Progenitor cell of endocrine pancreas (in vitro differentiated cells): ENCODE measurements around the gene COPS8. TPM values are rescaled to one million over a fixed set of nuclear protein-coding genes. Genes with fewer than 3 reads are reported as not detected.
A peak's percentile ranks its signal among the peaks of the same experiment; 100 is the strongest.

Source experiments
- DNase-seq: peaks from one replicate; pipeline ENCODE4 v3.0.0; 2021; ENCODE audit warnings: low spot score; ENCODE audit not compliant: unreplicated experiment
- H3K27ac Mint-ChIP-seq: 2 replicates; pipeline ENCODE4 v1.8.0; 2021; ENCODE audit warnings: mild to moderate bottlenecking, moderate library complexity, mixed read lengths
- H3K27me3 Mint-ChIP-seq: 2 replicates; pipeline ENCODE4 v1.8.0; 2021; ENCODE audit warnings: mixed read lengths
- H3K36me3 Mint-ChIP-seq: 2 replicates; pipeline ENCODE4 v1.8.0; 2022; ENCODE audit warnings: mixed read lengths; ENCODE audit not compliant: insufficient read depth
- H3K4me1 Mint-ChIP-seq: 2 replicates; pipeline ENCODE4 v1.8.0; 2021; ENCODE audit warnings: low read depth, mixed read lengths
- H3K4me3 Mint-ChIP-seq: 2 replicates; pipeline ENCODE4 v1.8.0; 2021; ENCODE audit warnings: low read depth, mild to moderate bottlenecking, moderate library complexity, mixed read lengths
- H3K9me3 Mint-ChIP-seq: 2 replicates; pipeline ENCODE4 v1.8.0; 2021; ENCODE audit warnings: low read depth, mixed read lengths
- CTCF ChIP-seq: fragments of 200-600 bp; sonication (generic); IDR thresholded peaks from one replicate; pipeline ENCODE4 v1.5.0; 2021; ENCODE audit warnings: antibody characterized with exemption, mild to moderate bottlenecking; ENCODE audit not compliant: unreplicated experiment
- total RNA-seq: library from RNA; stranded (reverse); gene quantifications from 2 replicates; pipeline ENCODE4 v1.2.1, GENCODE V29; 2021

COPS8 gene
- total RNA-seq, 1 donor from 2014 or later: 46.4 TPM

- Mint-ChIP-seq H3K4me3 (no peak overlapping the region), H3K9me3 (no peaks in the 10 kb centered on the region), H3K4me1 (peaks cover 10% of the 10 kb centered on the region), H3K27me3 (no peaks in the 10 kb centered on the region), H3K36me3 (no peaks in the 10 kb centered on the region), H3K27ac (no peak overlapping the region)
- TF ChIP-seq CTCF: no peak
- no peak for DNase-seq
Measured at GRCh38 chr2:237074211-237074993, 11.3 kb upstream of the COPS8 start.

GRCh38 chr2:237075749-237076599 is 9.7 kb upstream of the COPS8 start:
- Mint-ChIP-seq H3K36me3 (no peaks in the 10 kb centered on the region), H3K4me1 (peaks cover 10% of the 10 kb centered on the region), H3K27me3 (no peaks in the 10 kb centered on the region), H3K4me3 (no peak overlapping the region), H3K9me3 (no peaks in the 10 kb centered on the region), H3K27ac (no peak overlapping the region)
- no peak for DNase-seq
- TF ChIP-seq CTCF: no peak

- Mint-ChIP-seq H3K27ac (no peak overlapping the region), H3K9me3 (no peaks in the 10 kb centered on the region), H3K4me1 (peaks cover 10% of the 10 kb centered on the region), H3K27me3 (no peaks in the 10 kb centered on the region), H3K4me3 (no peak overlapping the region), H3K36me3 (no peaks in the 10 kb centered on the region)
- no peak for DNase-seq
- TF ChIP-seq CTCF: no peak
Measured at GRCh38 chr2:237081596-237081995, 4.1 kb upstream of the COPS8 start.

- no peaks in the 10 kb centered on the region for H3K36me3 Mint-ChIP-seq
- H3K4me3 Mint-ChIP-seq: no peak overlapping the region
- no peak overlapping the region for H3K27ac Mint-ChIP-seq
- no peak for DNase-seq
- H3K27me3 Mint-ChIP-seq: no peaks in the 10 kb centered on the region
- peaks cover 11% of the 10 kb centered on the region for H3K4me1 Mint-ChIP-seq
- TF ChIP-seq CTCF: no peak
- no peaks in the 10 kb centered on the region for H3K9me3 Mint-ChIP-seq
Measured at GRCh38 chr2:237083026-237083425, 2.7 kb upstream of the COPS8 start.

- no peak for TF ChIP-seq CTCF
- no peaks in the 10 kb centered on the region for H3K9me3 Mint-ChIP-seq
- peak overlapping the region; percentile 100 for H3K4me3 Mint-ChIP-seq
- peak overlapping the region; percentile 99 for H3K27ac Mint-ChIP-seq
- no peak for DNase-seq
- no peaks in the 10 kb centered on the region for H3K36me3 Mint-ChIP-seq
- H3K4me1 Mint-ChIP-seq: peaks cover 11% of the 10 kb centered on the region
- no peaks in the 10 kb centered on the region for H3K27me3 Mint-ChIP-seq
Measured at GRCh38 chr2:237084444-237084843, 1.2 kb upstream of the COPS8 start.
